GF-D8 (cell line): ENCODE measurements around the gene IGF2BP3.

Experiments used
- DNase-seq: peaks from one replicate; lab custom pipeline; 2025; lab: John Stamatoyannopoulos, UW

IGF2BP3 gene

DNA sequence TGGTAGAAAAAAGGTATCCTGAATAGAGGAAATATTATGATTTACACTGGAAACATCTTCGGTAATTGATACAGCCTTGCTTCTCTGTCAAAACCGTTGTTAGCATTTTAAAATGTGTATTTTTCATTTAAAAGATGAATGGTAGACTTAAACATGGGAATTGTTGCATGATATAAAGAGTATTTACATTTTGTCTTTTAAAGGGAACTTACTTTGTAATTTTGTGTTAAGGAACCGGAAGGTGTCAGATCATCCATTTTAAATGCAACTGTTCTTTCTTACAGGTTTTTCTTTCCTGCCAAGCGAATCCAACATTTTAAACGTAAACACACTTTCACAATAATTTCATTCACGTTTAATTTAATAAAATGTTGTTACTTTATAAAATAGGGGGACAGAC, 1.8 kb upstream of the IGF2BP3 start:
- peak; percentile 26 for DNase-seq

DNA sequence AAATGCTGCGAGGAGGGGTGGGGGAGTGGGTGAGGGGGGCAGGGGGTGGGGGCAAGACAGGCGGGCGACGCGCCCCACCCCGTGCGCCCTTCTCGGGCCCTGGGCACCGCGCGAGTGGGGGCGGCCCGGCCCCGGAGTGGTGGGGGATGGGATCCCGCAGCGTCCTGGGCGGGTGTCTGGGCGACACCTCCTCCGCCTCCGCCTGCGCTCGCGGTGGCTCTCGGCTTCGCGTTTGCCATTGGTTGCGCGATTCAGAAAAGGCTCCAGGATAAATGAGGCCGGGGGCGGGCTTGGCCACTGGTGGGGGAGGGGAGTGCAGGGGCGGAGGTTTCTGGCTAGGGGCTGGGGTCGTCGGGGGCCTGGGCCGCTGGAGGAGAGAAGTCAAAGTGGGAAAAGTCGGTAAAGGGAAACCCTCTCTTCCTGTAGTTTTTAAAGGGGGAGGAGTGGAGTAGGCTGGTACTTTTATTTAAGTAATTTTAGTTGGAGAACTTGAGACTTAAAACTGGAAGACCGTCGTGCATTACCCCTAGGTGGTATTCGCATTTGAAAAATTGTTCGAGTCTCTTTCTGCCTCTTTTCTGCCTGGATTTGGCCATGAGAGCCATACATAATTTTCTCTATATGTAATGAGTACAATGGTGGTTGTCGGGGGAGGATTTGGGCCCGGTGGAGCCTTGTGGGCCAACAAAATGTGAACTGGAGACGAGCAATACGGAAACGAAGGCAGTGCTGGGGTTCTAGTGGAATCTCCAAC, 992 bp upstream of the IGF2BP3 start:
- DNase-seq: peak; percentile 66

DNA sequence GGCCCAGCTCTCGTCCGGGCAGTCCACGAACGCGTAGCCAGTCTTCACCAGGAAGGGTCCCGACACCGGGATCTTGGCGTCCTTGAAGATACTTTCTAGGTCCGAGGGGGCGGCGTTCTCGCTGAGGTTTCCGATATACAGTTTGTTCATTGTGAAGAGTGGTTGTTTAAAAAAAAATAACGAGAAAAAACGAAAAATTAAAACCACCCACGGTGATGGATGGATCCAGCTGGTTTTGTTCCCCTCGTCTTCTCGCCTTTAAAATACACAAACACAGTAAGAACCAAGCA, 385 bp downstream of the IGF2BP3 start:
- DNase-seq: no peak

- DNase-seq: no peak
These were observed 936 bp downstream of the IGF2BP3 start for GRCh38 chr7:23469150-23469960.

GRCh38 chr7:23468526-23469149, 1.7 kb downstream of the IGF2BP3 start:
- no peak for DNase-seq

DNA sequence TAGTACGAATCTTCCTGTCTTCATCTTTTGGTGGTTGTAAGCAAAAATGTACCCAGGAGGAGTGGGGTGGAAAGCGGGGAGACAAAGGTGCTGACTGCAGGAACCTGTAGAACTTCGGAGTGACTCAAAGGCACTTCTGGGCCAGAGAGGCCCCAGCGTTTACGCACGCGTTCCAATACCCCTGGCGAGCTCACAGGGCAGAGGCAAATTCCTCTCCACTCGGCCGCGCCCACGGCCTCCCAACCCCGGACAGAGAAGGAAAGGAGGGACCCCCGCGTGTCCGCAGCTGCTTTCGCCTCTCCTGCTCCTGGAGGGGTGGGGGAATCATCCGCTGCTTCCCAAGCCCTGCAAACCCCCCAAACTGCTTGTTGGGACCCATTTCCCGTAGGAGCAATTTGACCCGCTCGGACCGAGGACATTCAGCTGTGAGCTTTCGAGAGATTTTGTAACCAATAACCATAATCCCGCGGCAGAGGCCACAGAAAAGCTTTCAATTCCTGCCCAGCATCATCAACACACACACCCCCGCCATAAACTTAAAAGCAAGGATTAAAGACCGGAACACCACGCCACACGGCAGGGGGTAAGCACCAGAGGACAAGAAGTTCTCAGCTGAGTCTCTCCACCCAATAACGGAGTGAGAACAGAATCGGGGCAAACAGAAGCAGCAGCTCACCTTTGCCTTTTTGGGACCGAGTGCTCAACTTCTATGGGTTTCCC, 2.3 kb downstream of the IGF2BP3 start:
- no peak for DNase-seq

DNA sequence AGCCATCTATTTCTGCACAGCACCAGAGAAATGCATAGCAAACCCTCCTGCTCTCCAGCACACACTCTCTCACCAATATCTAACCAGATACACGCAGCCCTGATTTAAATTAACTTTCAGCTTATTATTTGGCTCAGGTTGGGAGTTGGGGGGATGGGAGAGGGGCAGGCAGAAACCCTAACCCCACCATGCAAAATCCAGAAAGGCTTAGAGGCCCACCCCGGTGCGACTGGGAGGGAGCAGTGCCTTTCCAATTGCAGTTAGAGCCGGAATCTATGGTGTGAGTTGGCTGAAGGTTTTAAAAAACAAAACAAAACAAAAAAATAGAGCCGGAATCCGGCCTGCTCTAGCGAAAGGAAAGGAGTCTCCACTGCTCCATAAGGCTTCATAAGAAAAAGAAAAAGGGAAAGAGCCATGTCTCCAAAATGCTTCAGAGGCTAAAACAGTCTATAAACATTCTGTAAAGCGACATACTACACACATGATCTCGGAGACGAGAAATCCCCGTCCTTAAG, 2.9 kb downstream of the IGF2BP3 start:
- no peak for DNase-seq

GRCh38 chr7:23462846-23463245, 7.4 kb downstream of the IGF2BP3 start:
- DNase-seq: peak; percentile 74

DNA sequence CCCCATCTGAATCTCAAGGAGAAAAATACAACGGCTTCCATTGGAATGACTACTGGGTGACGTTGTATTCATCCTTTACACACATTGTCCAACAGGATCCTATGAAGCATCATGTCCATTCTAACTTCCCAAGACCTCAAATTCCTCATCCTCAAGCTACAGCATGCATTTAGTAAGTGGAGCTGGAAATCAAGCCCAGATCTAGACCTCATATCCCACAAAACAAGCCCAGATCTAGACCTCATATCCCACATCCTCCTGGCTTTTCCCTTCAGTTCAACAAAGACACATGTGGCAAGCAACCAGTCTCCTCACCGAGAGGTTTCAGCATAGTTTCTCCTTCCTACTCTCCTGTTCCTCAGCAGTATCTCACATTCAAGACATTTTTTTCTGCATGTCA, 12.2 kb downstream of the IGF2BP3 start:
- DNase-seq: no peak

DNA sequence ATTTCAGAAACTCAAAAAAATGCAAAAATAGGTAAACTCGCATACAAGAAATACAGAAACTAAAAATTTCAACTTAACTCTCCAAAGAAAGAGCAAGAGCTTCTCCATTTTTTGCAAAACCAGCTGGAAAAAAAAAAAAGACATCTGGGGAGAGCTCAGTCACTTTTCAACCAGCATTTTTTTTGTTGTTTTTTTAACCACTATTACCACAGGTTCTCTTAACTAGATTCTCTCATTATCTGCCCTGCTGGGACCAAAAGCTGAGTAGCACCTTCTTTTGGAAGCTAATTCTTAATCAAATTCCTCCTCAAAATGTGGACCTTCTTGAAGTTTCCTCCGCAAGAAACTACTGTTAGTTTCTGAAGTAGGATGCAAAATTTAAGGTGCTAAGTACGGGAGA, 14.2 kb downstream of the IGF2BP3 start:
- DNase-seq: no peak

GRCh38 chr7:23454881-23455526, 15.3 kb downstream of the IGF2BP3 start:
- DNase-seq: no peak

DNA sequence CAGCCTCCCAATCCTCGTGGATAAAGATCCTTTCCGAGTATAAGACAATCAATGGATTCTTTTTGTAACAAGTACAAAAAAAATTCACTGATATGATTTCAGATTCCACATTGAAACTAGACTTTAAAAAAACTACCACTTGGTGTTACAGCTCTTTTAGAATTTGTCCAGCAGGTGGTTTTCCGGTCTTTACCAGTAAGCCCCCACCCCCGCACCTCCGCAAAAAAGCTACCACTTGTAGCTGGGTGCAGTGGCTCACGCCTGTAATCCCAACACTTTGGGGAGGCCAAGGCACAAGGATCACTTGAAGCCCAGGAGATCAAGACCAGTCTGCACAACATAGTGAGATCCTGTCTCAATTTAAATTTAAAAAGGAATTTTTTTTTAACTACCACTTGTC, 19.8 kb downstream of the IGF2BP3 start:
- no peak for DNase-seq

- peak; percentile 41 for DNase-seq
These were observed 20.4 kb downstream of the IGF2BP3 start for GRCh38 chr7:23449941-23450340.

DNA sequence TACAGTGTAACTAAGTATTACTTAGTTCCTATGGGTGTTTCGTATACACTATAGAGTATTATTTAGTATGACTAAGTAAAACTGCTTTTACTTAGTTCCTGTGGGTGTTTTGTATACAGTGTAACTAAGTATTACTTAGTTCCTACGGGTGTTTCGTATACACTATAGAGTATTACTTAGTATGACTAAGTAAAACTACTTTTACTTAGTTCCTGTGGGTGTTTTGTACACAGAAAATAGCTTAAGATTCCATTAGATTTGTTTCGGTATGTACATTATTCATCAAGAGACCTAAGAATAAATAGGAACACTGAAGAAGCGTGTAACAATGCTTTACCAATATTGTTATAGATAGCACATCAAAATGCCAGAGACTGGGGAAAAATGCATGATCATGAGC, 25.0 kb downstream of the IGF2BP3 start:
- DNase-seq: no peak

DNA sequence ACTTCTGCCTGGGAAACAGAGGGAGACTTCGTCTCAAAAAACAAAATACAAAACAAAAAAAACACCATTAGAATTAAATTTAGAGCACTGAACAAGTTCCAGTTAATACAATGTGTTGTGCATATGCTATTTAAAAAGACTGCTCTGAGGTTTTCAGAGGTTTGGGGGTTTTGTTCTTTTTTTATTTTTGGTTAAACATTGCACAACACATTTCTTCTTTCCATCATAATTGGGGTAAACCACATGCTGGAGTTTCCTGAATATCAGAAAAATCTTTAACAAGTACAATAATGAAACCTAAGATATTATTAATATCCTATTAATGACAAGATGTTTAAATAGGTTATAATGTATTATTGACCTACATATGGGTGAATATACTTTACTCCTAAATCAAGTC, 26.3 kb downstream of the IGF2BP3 start:
- DNase-seq: peak; percentile 17

DNA sequence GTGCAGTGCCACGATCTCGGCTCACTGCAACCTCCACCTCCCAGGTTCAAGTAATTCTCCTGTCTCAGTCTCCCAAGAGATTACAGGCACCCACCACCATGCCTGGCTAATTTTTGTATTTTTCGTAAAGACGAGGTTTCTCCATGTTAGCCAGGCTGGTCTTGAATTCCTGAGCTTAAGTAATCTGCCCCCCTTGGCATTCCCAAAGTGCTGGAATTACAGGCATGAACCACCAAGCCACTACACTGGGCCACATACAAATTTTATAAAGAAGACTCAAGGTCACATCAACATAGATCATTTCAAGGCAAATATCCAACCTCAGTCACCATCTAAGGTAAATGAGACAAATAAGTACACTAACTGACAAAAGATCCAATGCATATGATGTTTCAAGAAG, 32.1 kb downstream of the IGF2BP3 start:
- no peak for DNase-seq

DNA sequence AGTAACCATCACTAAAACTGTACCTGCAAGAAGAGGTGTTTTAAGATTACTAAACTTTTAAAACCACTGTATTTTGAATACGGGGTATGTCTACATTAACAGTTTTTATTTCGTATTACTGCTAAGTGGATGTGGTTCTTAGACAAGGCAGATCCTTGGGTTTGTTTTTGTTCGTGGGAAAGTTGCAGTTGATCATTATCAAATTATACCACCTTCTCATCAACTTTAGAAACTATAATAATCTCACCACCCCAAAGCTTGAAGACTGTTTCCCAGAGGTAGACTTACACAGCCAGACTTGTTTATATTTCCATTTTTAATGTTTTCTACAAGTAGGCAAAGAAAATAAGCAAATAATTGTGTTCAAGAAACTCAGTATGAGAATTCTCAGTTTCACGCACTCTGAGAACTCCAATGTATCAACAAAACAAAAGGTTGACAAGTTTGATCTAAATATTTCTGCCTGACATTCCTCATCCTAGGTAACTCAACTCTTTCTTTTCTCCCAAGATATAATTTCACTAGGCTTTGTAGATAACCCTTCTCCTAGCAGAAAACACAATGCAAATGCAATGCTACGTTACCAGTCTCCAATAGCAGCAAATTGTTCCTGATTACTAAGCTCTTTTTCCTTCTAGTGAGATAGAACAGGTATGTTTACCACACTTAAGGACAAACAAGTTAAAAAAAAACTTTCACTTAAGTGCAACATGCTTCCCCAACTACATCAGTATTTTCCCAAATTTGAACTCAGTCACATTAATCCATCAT, 36.0 kb downstream of the IGF2BP3 start:
- DNase-seq: no peak

- DNase-seq: no peak
These were observed 38.5 kb downstream of the IGF2BP3 start for GRCh38 chr7:23431702-23432199.

DNA sequence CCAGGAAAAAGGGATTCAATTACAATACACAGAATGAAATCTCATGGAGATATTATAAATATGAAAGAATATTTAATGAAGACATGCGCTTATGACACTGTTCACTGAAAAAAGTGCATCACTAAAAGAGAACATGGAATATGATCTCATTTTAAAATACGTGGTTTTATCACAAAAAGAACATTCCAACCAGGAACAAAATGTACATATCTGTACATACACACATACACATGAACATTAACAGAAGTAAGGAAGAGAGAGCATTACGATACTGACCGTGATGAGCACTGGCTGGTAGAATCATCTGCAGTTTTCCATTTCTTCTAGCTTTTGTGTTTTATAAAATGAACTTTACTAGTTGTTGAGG, 39.4 kb downstream of the IGF2BP3 start:
- no peak for DNase-seq

DNA sequence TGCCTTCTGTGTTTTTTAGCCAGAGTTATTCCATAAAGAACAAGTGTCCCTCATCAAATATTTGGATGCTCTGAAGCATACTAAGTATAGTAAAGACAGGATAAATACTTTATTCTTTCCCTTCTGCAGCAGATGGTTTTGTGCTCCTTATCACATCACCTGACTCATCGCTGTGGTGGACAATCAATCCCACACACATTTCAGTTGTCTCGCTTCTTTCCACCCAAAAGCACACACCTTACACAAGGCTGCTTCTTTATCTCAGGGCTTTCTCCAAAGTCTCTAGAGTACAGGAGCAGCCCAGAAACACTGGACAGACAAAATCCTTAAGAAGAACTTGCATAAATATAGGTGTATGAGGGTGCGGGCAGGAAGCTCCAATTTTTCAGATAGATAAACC, 43.4 kb downstream of the IGF2BP3 start:
- DNase-seq: no peak

DNA sequence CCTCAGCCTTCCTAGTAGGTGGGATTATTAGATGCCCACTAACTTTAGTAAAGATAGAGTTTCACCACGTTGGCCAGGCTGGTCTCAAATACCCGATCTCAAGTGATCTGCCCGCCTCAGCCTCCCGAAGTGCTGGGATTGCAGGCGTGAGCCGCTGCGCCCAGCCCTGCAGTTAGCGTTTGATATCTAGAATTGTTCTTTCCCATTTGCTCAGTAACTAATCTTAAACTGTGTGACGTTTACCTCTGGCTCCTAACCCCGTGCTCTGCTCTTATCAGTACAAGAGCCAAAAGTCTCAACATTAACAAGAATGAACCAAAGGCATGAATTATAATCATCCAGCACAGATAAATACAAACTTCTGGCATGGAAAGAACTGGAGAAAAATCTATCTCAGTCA, 47.4 kb downstream of the IGF2BP3 start:
- DNase-seq: no peak
